ENCODE results near the gene FATE1.

DNA sequence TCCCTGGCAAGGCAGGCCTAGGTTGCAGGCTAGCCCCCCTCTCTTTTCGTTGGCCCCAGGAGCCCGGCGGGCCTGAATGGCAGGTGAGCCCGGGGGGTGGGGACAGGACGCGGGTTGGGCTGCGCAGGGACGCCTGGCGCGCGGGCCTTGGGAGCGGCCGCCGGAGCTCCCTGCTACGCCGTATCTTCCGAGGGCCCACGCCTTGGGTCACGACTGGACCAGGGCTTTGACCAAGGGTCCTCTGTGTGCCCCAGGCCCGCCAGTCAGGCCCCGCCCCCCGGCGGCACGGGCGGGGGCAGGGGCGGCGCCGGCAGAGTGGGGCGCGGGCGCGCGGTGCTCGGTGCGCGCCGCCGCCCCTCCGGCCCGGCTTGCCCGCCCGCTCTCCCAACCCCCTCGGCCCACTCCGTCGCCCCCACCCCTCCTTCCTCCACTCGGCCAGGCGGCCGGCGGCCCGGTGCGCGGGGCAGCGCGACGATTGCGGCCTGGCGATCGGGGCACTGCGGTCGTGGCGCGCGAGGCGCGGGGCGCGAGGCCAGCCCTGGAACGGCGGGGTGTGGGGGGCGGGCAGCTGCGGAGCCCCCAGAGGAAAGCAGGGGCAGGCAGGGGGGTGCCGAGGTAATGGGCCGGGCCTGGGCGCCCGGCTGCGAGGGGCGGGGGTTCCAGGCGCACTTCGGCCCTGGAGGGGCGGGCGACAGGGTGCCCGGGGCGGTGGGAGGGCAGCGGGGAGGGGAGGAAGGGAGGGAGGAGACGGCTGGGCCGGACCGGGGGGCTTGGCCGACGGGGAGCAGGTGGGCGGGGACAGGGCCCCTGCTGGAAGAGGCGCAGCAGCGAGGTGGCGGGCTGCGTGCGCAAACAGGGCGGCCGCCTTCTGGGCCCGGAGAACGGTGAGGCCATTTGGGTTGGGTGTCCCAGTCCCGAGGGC, 20.9 kb upstream of the FATE1 start, which contains the start of gene PRRG3:
- TF ChIP-seq POLR2A (IDR thresholded peaks at IDR 0.05), result no peak
- TF ChIP-seq CTCF (IDR thresholded peaks at IDR 0.05 in 4 of 5, conservative IDR thresholded peaks at IDR 0.05 in 1 of 5), result no peak

Data from gastrocnemius medialis (tissue), 4 donors.